ENCODE data around the gene RSF1. TPM values are rescaled to one million over a fixed set of nuclear protein-coding genes. Genes with fewer than 3 reads are reported as not detected.

Gene RSF1
- total and polyA plus RNA-seq, 2 experiments from 2014 or later, result 51.2 to 188 TPM

GRCh38 chr11:77791301-77791700, 29.2 kb downstream of the RSF1 start:
- Mint-ChIP-seq H3K27ac (no peak overlapping the region), H3K36me3 (ENCODE audit: low read depth) (peaks cover 58% of the 10 kb centered on the region), H3K27me3 (ENCODE audit: insufficient read depth, low read depth, poor library complexity) (peaks cover 11% of the 10 kb centered on the region), H3K4me1 (peaks cover 21% of the 10 kb centered on the region), H3K9me3 (peaks cover 38% of the 10 kb centered on the region), H3K4me3 (no peak overlapping the region)
- H3K36me3 ChIP-seq (ENCODE audit: insufficient read depth), result 0 out of 2 replicates have a peak, but pooled peaks cover 8% of the 10 kb centered on the region
- peaks cover 32% of the 10 kb centered on the region for H4K20me1 ChIP-seq (replicated peaks; ENCODE audit: insufficient read depth)
- TF ChIP-seq ZNF114 (CRISPR knock-in tag; IDR thresholded peaks at IDR 0.05) (no peak), ZNF331 (CRISPR knock-in tag; IDR thresholded peaks at IDR 0.05; ENCODE audit: low read depth) (no peak), CREB1 (CRISPR knock-in tag; IDR thresholded peaks at IDR 0.05; ENCODE audit: low read depth) (no peak), CTCF (conservative IDR thresholded peaks at IDR 0.05; ENCODE audit: low read depth in 2 of 2) (no peak), NANOG (IDR thresholded peaks at IDR 0.05; ENCODE audit: borderline replicate concordance) (no peak), POLR2AphosphoS5 (IDR thresholded peaks at IDR 0.05; ENCODE audit: low read depth) (no peak), JUNB (IDR thresholded peaks at IDR 0.05; ENCODE audit: unreplicated experiment) (no peak), STAT1 (IDR thresholded peaks at IDR 0.05; ENCODE audit: unreplicated experiment) (no peak), EZH2phosphoT487 (IDR thresholded peaks at IDR 0.05; ENCODE audit: unreplicated experiment) (no peak)
- TF ChIP-seq, protein P1, sequence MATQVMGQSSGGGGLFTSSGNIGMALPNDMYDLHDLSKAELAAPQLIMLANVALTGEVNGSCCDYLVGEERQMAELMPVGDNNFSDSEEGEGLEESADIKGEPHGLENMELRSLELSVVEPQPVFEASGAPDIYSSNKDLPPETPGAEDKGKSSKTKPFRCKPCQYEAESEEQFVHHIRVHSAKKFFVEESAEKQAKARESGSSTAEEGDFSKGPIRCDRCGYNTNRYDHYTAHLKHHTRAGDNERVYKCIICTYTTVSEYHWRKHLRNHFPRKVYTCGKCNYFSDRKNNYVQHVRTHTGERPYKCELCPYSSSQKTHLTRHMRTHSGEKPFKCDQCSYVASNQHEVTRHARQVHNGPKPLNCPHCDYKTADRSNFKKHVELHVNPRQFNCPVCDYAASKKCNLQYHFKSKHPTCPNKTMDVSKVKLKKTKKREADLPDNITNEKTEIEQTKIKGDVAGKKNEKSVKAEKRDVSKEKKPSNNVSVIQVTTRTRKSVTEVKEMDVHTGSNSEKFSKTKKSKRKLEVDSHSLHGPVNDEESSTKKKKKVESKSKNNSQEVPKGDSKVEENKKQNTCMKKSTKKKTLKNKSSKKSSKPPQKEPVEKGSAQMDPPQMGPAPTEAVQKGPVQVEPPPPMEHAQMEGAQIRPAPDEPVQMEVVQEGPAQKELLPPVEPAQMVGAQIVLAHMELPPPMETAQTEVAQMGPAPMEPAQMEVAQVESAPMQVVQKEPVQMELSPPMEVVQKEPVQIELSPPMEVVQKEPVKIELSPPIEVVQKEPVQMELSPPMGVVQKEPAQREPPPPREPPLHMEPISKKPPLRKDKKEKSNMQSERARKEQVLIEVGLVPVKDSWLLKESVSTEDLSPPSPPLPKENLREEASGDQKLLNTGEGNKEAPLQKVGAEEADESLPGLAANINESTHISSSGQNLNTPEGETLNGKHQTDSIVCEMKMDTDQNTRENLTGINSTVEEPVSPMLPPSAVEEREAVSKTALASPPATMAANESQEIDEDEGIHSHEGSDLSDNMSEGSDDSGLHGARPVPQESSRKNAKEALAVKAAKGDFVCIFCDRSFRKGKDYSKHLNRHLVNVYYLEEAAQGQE (IDR thresholded peaks at IDR 0.05; ENCODE audit: unreplicated experiment), result no peak
- TF ChIP-seq, protein P2, sequence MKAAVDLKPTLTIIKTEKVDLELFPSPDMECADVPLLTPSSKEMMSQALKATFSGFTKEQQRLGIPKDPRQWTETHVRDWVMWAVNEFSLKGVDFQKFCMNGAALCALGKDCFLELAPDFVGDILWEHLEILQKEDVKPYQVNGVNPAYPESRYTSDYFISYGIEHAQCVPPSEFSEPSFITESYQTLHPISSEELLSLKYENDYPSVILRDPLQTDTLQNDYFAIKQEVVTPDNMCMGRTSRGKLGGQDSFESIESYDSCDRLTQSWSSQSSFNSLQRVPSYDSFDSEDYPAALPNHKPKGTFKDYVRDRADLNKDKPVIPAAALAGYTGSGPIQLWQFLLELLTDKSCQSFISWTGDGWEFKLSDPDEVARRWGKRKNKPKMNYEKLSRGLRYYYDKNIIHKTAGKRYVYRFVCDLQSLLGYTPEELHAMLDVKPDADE (IDR thresholded peaks at IDR 0.05), result no peak
- H3K4me2 ChIP-seq, result no peak overlapping the region
- ATAC-seq (no peak), DNase-seq (ENCODE audit: low spot score) (no peak)
- H3K4me1 ChIP-seq (ENCODE audit: insufficient read depth), result peaks cover 14% of the 10 kb centered on the region; the same call in 1 of the 2 replicates
- H3K79me2 ChIP-seq (replicated peaks; ENCODE audit: insufficient read depth), result peaks cover 100% of the 10 kb centered on the region
- no peak overlapping the region for H3K27ac ChIP-seq (ENCODE audit: low read depth)
- H2AFZ ChIP-seq, result no peak overlapping the region
- no peaks in the 10 kb centered on the region; the same call in 1 of the 2 replicates for H3K9me2 ChIP-seq (ENCODE audit: insufficient read depth)
- no peaks in the 10 kb centered on the region for H3K27me3 ChIP-seq (ENCODE audit: insufficient read depth)
- no peaks in the 10 kb centered on the region; the same call in 1 of the 2 replicates for H3F3A ChIP-seq (replicated peaks; ENCODE audit: low read depth)
- H3K4me3 ChIP-seq, result no peak overlapping the region

All from GM23338 (cell line).